Measurements from ENCODE around the gene ADPRH.
A peak's percentile ranks its signal among the peaks of the same experiment; 100 is the strongest.
"Not testable (repeated sequence)": the region's sequence is repeated elsewhere in the genome, so short reads cannot be mapped to it uniquely, and the experiment has no call there.

Gene ADPRH

DNA sequence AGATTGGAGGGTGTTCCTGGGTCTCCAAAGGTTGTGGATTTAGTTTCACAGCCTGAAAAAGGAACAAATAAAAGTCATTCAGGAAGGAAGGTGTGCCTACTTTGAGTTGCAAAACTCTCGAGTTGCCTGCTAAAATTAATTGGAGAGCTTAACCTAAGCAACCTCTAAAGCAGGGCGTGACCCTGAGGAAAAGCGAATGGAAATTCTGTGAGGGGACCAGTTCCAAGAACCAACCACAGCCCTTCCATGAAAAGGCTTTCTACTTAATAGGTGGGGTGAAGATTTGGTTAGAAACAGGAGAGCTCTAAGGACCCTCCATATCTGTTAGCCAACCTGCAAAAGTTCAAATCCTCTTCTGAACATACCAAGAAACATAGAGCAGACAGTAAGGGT, 21.4 kb upstream of the ADPRH start:
- in situ Hi-C loops (cut with MboI; ENCODE audit: low pct_unique_long_range_greater_than_20kb, low sequenced_read_pairs): no loop called here
- peak; percentile 56 for DNase-seq

DNA sequence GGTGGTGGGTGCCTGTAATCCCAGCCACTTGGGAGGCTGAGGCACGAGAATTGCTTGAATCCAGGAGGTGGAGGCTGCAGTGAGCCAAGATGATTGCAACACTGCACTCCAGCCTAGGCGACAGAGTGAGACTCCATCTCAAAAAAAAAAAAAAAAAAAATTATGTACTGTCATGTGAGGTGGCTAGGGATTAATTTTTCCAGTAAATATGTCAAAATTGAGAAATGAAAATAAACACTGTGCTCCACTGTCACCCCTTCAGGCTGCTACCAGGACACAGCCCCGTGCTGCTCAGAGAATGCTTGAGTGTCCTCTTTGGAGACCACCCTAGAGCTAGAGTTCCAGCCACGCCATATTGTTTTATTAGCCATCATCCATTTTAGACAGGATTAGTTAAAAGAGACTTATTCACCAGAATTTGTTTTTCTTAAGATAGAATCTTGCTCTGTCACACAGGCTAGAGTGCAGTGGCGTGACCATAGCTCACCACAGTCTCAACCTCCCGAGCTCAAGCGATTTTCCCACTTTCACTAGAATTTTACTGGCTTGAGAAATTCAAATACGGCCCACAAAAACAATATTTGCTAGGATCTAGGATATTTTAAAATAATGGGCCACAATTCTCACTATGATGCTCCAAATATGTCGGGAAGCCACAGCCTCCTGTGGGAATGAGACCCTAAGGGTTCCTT, 20.5 kb upstream of the ADPRH start:
- in situ Hi-C loops (cut with MboI; ENCODE audit: low pct_unique_long_range_greater_than_20kb, low sequenced_read_pairs): no loop called here
- DNase-seq: no peak

DNA sequence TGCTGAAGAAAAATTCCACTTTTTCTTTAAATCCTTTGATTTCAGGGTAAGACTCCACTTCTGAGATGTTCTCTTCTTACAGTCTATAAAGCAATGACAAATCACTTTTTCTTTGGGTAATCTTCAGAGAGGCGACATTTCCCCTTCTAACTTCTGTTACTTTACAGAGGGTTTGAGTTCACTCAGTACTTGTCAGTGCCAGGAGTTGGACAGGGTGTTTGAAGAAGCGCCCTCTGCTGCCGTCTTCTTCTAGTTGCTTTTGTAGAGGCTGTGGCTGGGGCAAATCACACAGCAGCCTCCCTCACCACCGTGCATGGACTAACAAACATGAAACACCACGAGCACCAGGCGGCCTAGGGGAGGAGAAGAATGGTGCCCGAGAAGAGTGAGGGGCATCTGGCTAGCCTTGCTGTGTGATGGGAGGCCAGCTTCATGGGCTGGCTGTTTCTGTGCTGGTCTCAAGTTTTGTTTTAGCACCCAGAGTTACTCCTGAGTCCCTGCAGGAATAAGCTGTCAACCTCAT, 19.8 kb upstream of the ADPRH start, which contains the start of gene CD80:
Gene CD80, minus strand, starts transcription at position 174 of the 523 bp plus-strand sequence. CDS start 1,886 bp downstream, outside the sequence.
- in situ Hi-C loops (cut with MboI; ENCODE audit: low pct_unique_long_range_greater_than_20kb, low sequenced_read_pairs): no loop called here
- DNase-seq: peak; percentile 86

DNA sequence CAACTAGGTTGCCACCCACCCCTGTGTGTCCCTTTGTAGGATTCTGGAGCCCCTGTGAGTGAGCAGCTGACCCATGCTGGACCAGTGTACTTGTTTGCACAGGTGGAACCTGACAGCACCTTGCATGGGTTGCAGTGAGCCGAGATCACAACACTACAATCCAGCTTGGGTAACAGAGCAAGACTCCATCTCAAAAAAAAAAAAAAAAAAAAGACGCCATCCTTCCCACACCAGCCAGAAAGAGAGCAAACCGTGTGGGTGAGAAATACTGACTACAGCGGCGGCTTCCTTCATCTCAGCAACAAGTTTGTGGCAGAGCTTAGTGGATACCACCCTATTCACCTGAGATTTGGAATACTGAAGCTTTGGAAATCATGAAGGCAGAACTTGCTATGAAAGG, 19.1 kb upstream of the ADPRH start:
- in situ Hi-C loops (cut with MboI; ENCODE audit: low pct_unique_long_range_greater_than_20kb, low sequenced_read_pairs): no loop called here
- no peak for DNase-seq

DNA sequence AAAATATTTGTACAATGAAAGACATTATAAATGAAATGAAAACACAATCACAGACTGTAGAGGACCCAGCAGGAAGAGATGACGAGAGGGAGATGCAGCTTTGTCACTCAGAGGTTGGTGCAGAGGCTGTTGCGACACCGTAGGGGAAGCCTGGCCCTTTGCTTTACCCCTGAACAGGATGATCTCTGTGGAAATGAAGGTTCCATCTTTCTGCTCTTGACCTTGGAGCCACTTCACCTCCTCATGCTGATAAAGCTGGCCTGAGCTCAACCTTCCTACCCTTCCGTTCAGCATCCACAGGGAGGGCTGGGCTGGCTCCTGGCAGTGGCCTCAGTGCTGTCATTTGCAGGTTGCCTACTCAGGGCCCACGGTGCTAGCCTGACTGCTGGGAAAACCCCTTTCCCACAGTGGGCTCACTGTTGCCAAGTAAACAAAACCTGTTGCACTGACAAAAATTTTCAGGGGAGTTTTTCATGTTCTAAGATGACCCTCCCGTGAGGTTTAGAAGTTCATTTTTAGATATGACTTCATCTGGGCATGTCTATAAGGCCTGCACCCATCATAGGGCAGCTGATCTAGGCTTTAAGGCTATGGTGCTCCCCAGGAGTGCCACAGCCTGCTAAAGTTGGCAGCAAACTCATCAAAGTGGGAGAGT, 16.9 kb upstream of the ADPRH start:
- in situ Hi-C loops (cut with MboI; ENCODE audit: low pct_unique_long_range_greater_than_20kb, low sequenced_read_pairs): no loop called here

DNA sequence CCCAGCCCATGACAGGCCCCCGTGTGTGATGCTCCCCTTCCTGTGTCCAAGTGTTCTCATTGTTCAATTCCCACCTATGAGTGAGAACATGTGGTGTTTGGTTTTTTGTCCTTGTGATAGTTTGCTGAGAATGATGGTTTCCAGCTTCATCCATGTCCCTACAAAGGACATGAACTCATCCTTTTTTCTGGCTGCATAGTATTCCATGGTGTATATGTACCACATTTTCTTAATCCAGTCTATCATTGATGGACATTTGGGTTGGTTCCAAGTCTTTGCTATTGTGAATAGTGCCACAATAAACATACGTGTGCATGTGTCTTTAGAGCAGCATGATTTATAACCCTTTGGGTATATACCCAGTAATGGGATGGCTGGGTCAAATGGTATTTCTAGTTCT, 16.0 kb upstream of the ADPRH start:
- DNase-seq; in situ Hi-C loops (cut with MboI; ENCODE audit: low pct_unique_long_range_greater_than_20kb, low sequenced_read_pairs): not testable (repeated sequence)

More for the DNA sequence above, 16.9 kb upstream of the ADPRH start:
- DNase-seq: peak; percentile 51

DNA sequence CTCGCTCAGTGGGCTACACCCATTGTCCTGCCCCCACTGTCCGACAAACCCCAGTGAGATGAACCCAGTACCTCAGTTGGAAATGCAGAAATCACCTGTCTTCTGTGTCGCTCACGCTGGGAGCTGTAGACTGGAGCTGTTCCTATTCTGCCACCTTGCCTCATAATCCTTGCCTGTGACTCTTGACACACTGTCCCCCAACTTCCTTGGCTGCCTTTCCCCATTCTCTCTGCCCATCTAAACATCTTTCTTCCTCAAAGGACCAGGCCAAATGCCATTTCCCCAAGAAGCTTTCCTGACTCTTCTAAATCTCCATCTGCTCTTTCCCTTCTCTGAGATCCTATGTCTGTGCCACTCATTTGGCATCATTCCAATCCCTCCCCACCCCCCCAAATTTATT, 10.1 kb upstream of the ADPRH start:
- in situ Hi-C loops (cut with MboI; ENCODE audit: low pct_unique_long_range_greater_than_20kb, low sequenced_read_pairs): no loop called here
- DNase-seq: no peak

DNA sequence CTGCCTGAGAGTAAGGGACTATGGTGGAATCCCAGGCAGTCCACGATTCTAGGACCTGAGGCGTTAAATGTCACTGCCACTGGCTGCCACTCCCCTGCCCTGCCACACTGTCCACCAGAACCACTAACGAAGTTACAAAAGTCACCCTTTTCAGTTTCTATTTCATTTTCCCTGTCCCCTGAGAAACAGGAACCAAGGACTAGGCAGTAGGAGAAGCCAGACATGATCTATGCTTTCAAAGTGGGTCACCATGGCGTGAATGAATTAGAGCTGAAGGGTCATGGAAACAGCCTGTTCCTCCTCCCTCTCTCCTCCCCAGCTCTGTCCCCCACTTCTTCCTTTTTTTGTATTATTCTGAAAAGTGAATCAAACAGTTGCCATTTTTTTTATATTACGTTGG, 9.1 kb upstream of the ADPRH start:
- DNase-seq: peak; percentile 72
- in situ Hi-C loops (cut with MboI; ENCODE audit: low pct_unique_long_range_greater_than_20kb, low sequenced_read_pairs): no loop called here

DNA sequence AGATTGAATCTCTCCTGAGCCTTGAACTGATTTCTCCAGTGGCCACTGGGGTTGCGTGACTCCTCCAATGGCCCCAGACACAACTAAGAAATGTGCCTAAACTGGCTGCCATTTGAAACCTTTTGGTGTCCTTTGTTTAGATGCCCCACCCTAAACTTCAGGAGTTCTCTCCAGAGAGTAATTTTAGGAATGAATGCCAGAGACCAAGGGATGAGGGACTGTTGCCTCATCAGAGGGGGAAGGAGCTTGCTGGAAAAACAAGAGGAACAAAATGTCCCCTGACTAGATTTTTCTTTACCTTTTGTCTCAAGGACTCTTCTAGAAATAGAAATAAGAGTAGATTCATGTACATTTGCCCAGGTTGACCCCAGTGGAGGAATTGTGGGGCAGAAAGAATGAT, 8.1 kb upstream of the ADPRH start:
- in situ Hi-C loops (cut with MboI; ENCODE audit: low pct_unique_long_range_greater_than_20kb, low sequenced_read_pairs): no loop called here
- no peak for DNase-seq

DNA sequence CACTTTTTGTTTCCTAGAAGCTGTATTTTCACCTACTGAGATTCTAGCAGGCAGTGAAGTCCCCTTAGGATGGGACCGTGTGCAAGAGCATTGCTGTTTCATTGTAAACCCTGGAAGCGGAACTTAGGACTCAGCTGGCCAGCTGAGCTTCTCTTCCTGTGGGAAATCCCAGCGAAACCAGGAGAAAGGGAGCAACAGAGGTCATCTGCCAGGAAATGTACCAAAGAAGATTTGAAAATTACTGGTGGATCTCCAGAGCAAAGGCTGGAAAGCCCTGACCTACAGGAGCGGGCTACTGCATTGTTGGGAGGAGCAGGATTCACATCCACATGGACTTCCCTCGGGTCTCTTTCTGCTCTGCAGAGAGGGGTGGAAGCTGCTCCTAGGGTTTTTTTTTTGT, 7.6 kb upstream of the ADPRH start:
- DNase-seq: no peak
- in situ Hi-C loops (cut with MboI; ENCODE audit: low pct_unique_long_range_greater_than_20kb, low sequenced_read_pairs): no loop called here

DNA sequence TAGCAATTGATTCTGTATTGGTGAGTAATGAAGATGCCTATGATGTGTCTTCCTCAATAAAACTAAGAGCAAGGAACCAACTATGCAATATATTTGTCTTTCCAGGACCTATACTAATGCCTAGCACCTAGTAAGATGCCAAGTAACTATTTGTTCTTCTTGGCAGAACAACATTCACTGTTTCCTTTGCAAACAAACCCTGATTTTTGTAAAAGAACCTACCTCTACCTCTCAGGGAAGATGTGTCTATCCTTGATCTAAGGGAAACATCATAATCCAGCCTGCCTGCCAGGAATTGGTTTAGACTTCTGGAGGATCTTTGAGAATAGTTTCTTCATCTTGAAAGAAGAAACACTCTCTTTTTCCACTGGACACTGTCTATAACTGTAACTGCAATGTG, 3.8 kb upstream of the ADPRH start:
- no peak for DNase-seq
- in situ Hi-C loops (cut with MboI; ENCODE audit: low pct_unique_long_range_greater_than_20kb, low sequenced_read_pairs): no loop called here

DNA sequence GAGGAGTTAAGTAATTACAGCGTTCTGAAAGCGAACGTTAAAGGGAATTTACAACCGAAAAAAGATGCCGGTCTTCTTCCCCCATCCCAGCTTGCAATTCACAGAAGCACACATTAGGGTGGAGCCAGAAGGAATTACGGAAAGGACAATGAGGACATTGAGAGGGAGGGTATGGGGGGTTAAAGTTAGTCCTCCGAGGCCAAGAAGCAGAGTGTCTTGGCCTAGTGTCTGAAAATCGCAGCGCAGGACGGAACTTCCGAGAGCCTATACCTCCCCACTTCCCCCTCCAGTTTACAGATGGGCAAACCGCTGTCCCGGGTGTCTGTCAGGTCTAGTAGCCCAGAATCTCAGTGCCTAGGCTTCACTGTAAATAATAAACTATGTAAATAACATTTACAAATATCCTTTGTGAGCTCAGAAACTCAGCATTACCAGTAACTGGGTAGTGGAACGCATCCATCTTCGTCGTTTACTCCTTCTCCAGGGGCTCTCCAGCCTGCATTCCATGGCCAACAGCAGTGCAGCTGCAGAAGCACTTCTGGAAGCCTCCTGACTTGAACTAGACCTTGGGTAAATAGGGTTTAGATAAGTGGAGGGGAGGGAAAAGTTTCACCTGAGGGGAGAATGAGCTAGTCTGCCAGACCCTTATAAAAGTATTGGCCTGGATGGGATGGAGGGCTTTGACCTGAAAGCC, 922 bp downstream of the ADPRH start:
- DNase-seq: peak; percentile 83
- in situ Hi-C loops (cut with MboI; ENCODE audit: low pct_unique_long_range_greater_than_20kb, low sequenced_read_pairs): no loop called here

DNA sequence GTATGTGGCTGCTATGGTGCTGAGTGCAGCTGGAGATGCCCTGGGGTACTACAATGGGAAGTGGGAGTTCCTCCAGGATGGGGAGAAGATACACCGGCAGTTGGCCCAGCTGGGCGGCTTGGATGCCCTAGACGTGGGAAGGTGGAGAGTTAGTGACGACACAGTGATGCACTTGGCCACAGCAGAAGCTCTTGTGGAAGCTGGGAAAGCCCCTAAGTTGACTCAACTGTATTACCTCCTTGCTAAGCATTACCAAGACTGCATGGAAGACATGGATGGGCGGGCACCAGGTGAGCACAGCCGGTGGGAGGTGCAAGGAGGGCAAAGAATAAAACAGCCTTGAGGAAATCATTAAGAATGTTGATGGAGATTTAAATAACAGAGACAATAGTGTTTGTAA, 2.9 kb downstream of the ADPRH start:
- no peak for DNase-seq
- in situ Hi-C loops (cut with MboI; ENCODE audit: low pct_unique_long_range_greater_than_20kb, low sequenced_read_pairs): no loop called here

DNA sequence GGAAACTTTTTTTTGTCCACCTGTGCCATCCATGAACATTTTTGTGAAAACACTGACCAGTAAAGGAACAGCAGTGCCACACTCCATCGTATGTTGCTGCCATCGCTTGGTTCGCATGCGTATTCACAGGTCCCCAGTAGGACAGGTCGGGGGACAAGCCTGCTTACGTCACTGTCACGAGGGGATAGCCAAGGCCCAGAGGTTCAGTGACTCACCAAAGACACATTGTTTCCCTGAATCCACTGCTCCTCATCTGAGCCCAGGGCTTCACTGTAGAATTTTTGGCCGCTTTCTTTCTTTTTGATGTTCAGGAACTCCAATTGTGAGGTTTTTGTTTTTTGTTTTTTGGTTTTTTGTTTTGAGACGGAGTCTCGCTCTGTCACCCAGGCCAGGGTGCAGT, 5.9 kb downstream of the ADPRH start:
- in situ Hi-C loops (cut with MboI; ENCODE audit: low pct_unique_long_range_greater_than_20kb, low sequenced_read_pairs): no loop called here
- DNase-seq: no peak

DNA sequence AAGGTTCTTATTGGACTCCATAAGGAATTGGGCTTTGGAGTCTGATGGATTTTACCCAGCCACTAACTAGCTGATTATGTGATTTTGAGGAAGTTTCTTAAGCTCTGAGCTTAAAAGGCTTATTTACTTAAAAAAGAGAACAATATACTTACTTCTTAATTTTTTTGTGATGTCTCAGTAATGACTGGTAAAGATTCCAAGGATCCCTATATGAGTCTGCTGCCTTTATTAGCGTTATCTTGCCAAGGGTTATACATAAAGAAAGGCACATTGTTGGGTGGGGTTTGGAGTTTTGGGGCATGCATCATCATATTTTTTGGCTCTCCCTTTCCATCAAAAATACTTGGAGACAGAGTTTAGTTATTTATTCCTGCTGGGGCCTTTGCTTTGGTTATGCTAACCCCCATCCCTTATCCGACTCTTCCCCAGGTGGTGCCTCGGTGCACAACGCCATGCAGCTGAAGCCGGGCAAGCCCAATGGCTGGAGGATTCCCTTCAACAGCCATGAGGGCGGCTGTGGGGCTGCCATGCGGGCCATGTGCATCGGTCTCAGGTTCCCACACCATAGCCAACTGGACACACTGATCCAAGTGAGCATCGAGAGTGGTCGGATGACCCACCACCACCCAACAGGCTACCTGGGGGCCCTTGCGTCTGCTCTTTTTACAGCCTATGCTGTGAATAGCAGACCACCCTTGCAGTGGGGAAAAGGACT, 6.7 kb downstream of the ADPRH start:
- no peak for DNase-seq
- in situ Hi-C loops (cut with MboI; ENCODE audit: low pct_unique_long_range_greater_than_20kb, low sequenced_read_pairs): no loop called here

DNA sequence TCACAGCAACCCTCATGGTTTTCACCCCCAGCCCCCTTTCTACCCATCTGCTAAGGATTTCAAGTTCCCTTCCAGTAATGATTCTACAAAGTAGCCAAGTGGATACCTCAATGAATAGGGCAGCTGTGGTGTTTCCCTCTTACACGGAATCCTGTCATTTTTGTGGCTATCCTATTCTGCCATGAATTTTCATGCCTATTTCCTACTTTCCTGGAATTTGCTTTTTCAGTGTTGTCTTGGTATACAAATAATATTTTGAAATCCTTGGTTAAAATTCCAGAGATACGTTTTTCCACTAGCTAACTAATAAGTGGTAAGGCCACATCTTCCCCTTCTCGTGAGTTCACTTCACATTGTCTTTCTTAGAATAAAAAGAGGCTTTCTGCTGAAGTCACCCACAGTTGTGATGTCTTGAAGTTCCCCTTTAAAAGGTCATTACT, 7.5 kb downstream of the ADPRH start:
- in situ Hi-C loops (cut with MboI; ENCODE audit: low pct_unique_long_range_greater_than_20kb, low sequenced_read_pairs): no loop called here
- peak; percentile 28 for DNase-seq

DNA sequence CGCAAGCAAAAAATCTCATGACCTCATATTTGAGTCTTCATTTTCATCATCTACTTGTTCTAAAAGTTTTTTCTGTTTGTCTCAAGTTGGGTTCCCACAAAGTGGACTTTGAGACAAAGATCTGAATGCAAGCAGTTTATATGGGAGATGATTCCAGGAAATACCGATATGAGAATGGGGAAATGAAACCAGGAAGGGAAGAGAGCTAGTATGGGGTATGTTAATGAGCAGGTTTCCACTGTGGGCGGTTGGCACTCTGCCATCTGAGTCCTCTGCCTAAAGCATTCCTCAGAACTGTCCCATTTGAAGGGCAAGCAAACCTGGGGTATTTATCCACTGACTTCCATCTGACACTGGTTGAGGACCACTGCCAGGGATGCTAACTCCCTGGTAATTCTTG, 8.8 kb downstream of the ADPRH start:
- in situ Hi-C loops (cut with MboI; ENCODE audit: low pct_unique_long_range_greater_than_20kb, low sequenced_read_pairs): no loop called here
- peak; percentile 73 for DNase-seq

DNA sequence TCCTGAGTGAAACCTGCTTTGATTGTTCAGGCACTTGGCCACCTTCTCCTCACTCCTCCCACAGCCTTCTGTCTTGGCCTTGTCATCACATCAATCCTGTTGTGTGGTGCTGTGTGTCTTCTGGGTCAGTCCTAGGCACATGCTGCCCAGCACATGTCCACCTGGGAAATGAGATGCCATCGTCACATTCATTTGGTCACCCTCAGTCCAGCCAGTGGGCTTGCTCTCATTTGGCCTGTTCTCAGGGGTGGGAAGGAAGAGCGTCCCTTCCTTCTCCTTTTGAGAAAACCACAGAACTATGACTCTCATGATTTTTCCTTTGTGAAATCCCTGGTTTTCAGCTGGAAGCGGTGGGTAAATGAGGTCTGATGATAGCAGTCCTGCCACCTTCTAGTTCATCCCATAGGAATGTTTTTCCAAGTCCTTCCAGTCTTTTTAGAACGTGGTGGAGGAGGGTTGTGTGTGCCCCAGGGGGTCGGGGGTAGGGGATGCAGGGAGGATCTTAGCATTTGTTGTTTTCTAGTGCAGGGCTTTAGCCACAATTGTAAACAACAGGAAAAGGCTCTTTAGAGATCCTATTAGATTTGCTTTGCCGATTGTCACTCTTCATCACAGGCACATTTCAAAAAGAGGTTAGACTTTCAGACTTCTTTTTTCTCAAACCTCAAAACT, 9.9 kb downstream of the ADPRH start:
- no peak for DNase-seq
- in situ Hi-C loops (cut with MboI; ENCODE audit: low pct_unique_long_range_greater_than_20kb, low sequenced_read_pairs): no loop called here

DNA sequence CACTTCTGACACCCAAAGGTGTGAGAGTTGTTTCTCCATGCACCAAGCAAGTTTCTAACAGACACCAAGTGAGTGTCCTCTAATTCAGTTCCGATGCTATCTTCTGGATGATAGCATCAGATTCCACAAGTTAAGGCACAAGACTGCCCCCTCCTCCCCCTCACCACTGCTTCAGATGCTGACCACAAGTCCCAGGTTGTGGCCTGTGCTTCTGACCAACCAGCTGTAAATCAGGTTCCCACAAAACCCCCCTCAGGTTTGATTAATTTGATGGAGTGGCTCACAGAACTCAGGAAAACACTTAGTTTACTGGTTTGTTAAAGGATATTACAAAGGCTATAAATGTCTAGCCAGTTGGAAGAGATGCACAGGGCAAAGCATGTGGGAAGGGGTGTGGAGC, 11.4 kb downstream of the ADPRH start:
- in situ Hi-C loops (cut with MboI; ENCODE audit: low pct_unique_long_range_greater_than_20kb, low sequenced_read_pairs): no loop called here
- DNase-seq: no peak
